ENCODE data around the gene MEN1.

Gene MEN1

DNA sequence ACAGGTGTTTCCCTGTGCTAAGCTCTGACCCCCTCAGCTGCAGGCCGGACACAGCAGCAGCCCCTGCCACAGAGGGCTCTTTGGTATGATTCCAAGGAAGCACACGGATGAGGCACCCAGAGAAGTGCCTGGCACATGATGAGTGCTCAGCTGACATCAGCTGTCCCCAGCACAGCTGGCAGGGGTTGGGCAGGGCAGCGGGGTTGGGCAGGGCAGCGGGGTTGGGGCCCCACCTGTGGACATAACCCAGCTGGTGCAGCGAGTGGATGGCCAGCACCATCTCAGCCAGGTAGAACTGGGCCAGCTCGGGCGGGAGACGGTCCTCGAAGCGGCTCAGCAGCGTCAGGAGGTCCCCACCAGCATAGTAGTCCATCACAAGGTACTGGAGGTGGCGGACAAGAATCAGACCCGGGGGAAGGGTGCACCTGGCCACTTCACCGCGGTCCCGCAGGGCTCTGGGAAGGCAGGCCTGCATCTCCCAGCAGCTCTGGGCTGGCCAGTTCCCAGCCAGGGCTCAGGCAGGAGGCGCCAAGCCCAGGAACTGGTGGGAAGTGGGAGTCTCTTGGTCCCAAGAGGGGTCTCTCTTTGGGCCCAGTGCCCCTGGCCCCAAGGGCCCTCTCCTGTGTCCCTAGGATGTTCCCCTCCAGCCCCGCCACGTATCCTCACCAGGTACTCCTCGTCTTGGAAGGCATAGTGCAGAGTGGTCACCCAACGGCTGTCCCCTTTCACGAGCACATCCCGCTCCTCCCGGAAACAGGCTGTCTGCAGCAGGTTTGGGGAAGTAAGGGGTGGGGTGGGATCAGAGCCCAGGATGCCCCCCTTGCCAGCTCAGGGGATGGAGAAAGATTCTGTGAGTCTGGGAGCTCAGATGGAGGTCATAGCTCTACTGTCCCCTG, 29.8 kb upstream of the MEN1 start:
- H3K4me3 ChIP-seq (ENCODE audit: low read depth, low read length) = no peak overlapping the region
- DNase-seq (ENCODE audit: low read depth) = no peak
- TF ChIP-seq, protein P1, sequence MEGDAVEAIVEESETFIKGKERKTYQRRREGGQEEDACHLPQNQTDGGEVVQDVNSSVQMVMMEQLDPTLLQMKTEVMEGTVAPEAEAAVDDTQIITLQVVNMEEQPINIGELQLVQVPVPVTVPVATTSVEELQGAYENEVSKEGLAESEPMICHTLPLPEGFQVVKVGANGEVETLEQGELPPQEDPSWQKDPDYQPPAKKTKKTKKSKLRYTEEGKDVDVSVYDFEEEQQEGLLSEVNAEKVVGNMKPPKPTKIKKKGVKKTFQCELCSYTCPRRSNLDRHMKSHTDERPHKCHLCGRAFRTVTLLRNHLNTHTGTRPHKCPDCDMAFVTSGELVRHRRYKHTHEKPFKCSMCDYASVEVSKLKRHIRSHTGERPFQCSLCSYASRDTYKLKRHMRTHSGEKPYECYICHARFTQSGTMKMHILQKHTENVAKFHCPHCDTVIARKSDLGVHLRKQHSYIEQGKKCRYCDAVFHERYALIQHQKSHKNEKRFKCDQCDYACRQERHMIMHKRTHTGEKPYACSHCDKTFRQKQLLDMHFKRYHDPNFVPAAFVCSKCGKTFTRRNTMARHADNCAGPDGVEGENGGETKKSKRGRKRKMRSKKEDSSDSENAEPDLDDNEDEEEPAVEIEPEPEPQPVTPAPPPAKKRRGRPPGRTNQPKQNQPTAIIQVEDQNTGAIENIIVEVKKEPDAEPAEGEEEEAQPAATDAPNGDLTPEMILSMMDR (conservative IDR thresholded peaks at IDR 0.05; ENCODE audit: low read depth, low read length) = no peak

DNA sequence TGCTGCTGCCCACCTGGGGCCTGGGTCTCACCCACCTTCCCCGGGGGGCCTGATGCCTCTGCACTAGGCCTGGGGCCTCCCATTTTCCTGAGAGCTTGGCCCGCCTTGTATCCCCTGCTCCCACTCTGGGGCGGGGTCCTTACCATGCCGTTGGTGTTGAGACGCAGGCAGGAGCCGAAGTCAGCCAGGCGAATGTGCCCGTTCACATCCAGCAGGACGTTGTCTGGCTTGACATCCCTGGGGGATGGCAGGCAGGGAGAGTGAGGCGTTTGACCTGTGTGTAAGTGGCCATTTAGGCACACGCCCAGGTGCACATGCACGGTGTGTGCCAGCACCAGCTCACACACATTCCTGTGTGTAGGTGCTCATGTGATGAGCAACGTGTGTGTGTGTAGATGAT, 29.0 kb upstream of the MEN1 start:
- H3K4me3 ChIP-seq (ENCODE audit: low read depth, low read length) = no peak overlapping the region
- TF ChIP-seq, protein P1 (conservative IDR thresholded peaks at IDR 0.05; ENCODE audit: low read depth, low read length) = no peak
- DNase-seq (ENCODE audit: low read depth) = no peak

DNA sequence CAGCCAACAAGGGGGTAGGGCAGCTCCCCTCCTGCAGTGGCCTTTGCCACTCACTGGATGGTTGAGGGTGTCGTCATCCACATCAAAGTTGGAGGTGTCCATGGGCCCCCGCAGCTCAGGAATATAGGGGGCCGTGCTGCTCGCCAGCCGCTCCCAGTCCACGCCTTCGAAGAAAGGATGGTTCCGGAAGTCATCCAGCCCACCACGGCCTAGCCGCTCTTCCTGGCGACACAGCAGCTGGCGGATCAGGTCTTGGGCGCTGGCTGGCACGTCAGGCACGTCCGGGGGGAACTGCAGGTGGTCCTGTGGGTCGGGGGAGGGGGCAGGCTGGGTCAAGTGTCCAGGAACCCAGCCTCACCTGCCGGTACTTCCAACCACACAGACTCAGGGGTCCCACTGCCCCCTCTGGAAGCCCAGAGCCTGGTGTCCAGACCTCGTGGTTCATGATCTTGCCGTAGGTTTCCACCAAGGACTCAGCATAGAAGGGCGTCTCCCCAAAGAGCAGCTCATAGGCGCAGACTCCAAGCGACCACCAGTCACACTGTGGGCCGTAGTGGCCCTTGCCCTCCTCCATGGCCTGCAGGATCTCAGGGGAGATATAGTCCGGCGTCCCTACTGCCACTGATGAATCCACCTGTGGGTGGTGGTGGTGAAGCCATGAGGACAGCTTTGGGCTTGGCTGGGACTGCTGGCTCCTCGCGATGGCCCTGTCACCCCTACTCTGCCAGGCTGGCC, 28.4 kb upstream of the MEN1 start:
- no peak for DNase-seq (ENCODE audit: low read depth)
- TF ChIP-seq, protein P1 (conservative IDR thresholded peaks at IDR 0.05; ENCODE audit: low read depth, low read length) = no peak
- H3K4me3 ChIP-seq (ENCODE audit: low read depth, low read length) = no peak overlapping the region

DNA sequence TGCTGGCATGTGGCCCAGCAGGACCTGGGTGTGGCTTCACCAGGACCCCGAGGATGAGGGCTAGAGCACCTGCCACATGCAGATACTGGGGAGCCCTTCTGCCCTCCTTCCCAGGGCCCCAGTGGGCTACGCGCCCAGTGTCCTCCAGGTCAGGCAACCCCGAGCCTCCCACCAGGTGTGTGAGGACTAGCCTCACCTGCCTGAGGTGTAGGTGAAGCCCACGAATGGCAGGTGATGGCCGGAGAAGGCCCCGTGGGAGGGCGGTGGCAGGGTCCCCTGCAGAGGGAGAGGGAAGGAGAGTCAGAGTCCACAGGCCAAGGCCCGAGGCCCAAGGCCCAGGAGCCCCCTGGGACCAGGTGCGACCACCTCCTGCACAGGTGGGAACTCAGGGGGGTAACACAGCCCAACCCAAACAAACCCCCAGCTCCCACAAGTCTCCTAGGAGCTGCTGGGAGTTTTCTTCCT, 27.6 kb upstream of the MEN1 start:
- TF ChIP-seq, protein P1 (conservative IDR thresholded peaks at IDR 0.05; ENCODE audit: low read depth, low read length) = no peak
- no peak for DNase-seq (ENCODE audit: low read depth)
- no peak overlapping the region for H3K4me3 ChIP-seq (ENCODE audit: low read depth, low read length)

DNA sequence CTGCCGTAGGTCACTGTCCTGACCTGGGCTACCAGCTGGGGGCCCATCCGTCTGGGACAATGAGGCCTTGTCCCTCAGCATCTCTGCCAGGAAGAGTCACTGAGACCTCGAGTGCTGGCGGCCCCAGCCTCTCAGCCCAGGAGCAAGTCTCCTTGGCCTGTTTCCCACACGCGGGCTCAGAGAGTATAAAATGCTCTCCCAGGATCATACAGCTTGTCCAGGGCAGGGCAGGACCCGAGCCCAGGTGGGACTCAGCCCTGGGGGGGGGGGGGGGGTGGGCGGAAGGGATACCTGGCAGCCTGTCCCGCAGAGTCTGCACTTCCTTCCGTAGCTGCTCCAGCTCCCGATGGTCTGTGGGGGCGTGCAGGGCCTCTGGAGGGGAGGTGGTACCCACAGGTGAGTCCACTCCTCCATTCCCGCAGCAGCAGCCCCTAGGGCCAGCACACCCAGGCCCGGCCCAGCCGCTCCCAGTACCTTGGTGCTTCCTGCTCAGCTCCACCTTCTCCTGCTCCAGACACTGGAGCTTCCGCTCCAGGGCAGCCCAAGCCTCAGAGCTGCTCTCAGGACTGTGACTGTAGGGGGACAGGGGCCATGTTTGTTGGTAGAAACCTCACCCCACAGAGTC, 26.2 kb upstream of the MEN1 start:
- H3K4me3 ChIP-seq (ENCODE audit: low read depth, low read length) = no peak overlapping the region
- DNase-seq (ENCODE audit: low read depth) = no peak

DNA sequence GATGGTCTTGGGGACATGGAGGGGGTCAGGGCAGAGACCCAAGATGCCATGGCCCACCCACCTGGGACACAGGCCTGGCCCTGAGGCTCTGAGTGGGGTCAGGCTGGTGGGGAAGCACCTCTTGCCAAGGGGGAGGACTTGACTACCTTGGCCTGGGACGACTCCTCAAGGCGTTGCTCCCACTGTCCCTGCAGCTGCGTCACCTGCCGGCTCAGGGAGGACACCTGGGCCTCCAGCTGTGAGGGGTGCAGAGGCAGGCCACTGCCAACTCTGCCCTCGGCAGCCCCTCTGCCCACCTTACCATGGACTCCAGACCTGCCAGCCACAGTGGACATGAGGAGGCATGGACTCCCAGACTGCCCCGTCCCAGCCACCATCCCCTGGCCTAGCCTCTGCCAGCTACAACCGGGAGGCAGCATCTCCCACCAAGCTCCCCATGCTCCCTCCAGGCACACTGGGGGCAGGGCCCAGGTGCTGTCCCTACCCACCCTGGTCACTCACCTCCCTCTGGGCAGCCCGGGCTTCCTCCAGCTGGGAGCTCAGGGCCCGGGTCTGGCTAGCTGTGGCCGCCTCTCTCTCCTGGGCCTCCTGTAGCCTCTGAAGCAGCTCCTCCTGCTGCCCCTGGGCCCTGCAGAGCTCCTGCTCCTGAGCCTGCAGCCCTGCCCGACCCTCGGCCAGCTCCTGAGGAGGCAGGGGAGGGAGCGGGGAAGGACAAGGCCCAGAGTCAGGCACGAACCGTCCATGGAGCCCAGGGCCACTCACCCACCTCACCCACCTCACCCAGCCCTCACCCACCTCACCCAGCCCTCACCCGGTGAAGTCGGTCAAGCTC, 25.5 kb upstream of the MEN1 start:
- no peak for DNase-seq (ENCODE audit: low read depth)
- H3K4me3 ChIP-seq (ENCODE audit: low read depth, low read length) = no peak overlapping the region

More for the DNA sequence above, 26.2 kb upstream of the MEN1 start:
- TF ChIP-seq, protein P1 (conservative IDR thresholded peaks at IDR 0.05; ENCODE audit: low read depth, low read length) = no peak

More for the DNA sequence above, 25.5 kb upstream of the MEN1 start:
- TF ChIP-seq, protein P1 (conservative IDR thresholded peaks at IDR 0.05; ENCODE audit: low read depth, low read length) = no peak
